K562 (cell line): ENCODE data around the gene FIG4. TPM values are rescaled to one million over a fixed set of nuclear protein-coding genes. Genes with fewer than 3 reads are reported as not detected.

Source experiments
- ATAC-seq: fragments of 200-7000 bp; cut with Tn5 transposase; 3 replicates; pipeline ENCODE4 v1.9.1; 2020; ENCODE audit warnings: moderate library complexity
- BruUV-seq: library from RNA; stranded (reverse); fragments of 400-500 nt; replicated peaks from 2 replicates; lab custom pipeline; 2021; lab: Mats Ljungman, UMichigan
- CTCF ChIA-PET: fragments of 300-600 bp; formaldehyde crosslinking; extraction: SDS; loops from one replicate; lab custom pipeline; 2021; ENCODE audit warnings: low intra/inter-chr PET ratio; lab: Yijun Ruan, JAX
- POLR2A ChIA-PET: fragments of 300-600, 350-650 bp; sonication (Branson Sonifier 250); formaldehyde crosslinking; extraction: SDS; loops from one replicate; lab custom pipeline; 2021; ENCODE audit warnings: antibody characterized with exemption, inconsistent platforms; lab: Yijun Ruan, JAX
- DNase-seq, 4 experiments: peaks; one replicate each; pipeline versions ENCODE4 v3.0.0 to v3.0.0-alpha.2; 2011 to 2018; ENCODE audit warnings: low spot score in 3 of 4, mixed read lengths in 3 of 4; ENCODE audit errors: extremely low read depth in 1 of 4
- FAIRE-seq: peaks from 2 replicates; lab custom pipeline; 2011; peaks lifted over from hg19 to GRCh38; lab: Jason Lieb, UNC
- H2AFZ ChIP-seq: 2 replicates; pipeline ENCODE4 v1.6.0; 2011; ENCODE audit warnings: low read depth, low read length, control low read depth, inconsistent platforms
- H3K27ac ChIP-seq: fragments of 200-600 bp; 3 replicates; pipeline ENCODE4 v1.8.0; 2011; ENCODE audit warnings: low read depth, mild to moderate bottlenecking, control low read depth, inconsistent platforms, low read length, moderate library complexity, mixed read lengths; ENCODE audit errors: extremely low read depth
- H3K27me3 ChIP-seq, 2 experiments: fragments of 300-600 bp in 1 of 2; 2 replicates in 1 of 2; 3 replicates in 1 of 2; pipeline versions ENCODE4 v1.6.0 to v1.8.0; 2011; ENCODE audit warnings: inconsistent platforms in 2 of 2, low read length in 2 of 2, mild to moderate bottlenecking in 1 of 2, mixed read lengths in 1 of 2, moderate library complexity in 1 of 2; ENCODE audit not compliant: control insufficient read depth in 2 of 2, insufficient read depth in 2 of 2
- H3K36me3 ChIP-seq: fragments of 300-600 bp; 3 replicates; pipeline ENCODE4 v1.8.0; 2011; ENCODE audit warnings: mild to moderate bottlenecking, low read length, inconsistent platforms; ENCODE audit not compliant: control insufficient read depth, insufficient read depth
- H3K4me1 ChIP-seq, 2 experiments: fragments of 200-600 bp in 1 of 2; replicated peaks in 1 of 2; 2 replicates in 1 of 2; 3 replicates in 1 of 2; pipeline versions ENCODE4 v1.5.1 to v1.8.0; 2011; ENCODE audit warnings: inconsistent platforms in 2 of 2, low read length in 2 of 2, mild to moderate bottlenecking in 1 of 2, mixed read lengths in 1 of 2, moderate library complexity in 1 of 2; ENCODE audit not compliant: control insufficient read depth in 2 of 2, insufficient read depth in 2 of 2
- H3K4me2 ChIP-seq: 2 replicates; pipeline ENCODE4 v1.6.1; 2011; ENCODE audit warnings: low read length, control low read depth, inconsistent platforms, mixed read lengths; ENCODE audit not compliant: insufficient read depth
- H3K4me3 ChIP-seq: fragments of 200-600 bp; sonication (generic), shearing (Covaris generic); 2 replicates; pipeline ENCODE4 v1.5.1; 2016; ENCODE audit warnings: control low read depth, inconsistent platforms
- H3K79me2 ChIP-seq: fragments of 200-600 bp; 3 replicates; pipeline ENCODE4 v1.8.0; 2011; ENCODE audit warnings: low read length, inconsistent platforms; ENCODE audit not compliant: control insufficient read depth, insufficient read depth
- H3K9ac ChIP-seq, 2 experiments: 2 replicates each; pipeline versions ENCODE4 v1.6.0 to v1.6.1; 2011; ENCODE audit warnings: low read depth in 2 of 2, low read length in 2 of 2, control low read depth in 1 of 2, inconsistent platforms in 1 of 2, mild to moderate bottlenecking in 1 of 2, mixed read lengths in 1 of 2; ENCODE audit not compliant: insufficient read depth in 1 of 2
- H3K9me1 ChIP-seq: one replicate; pipeline ENCODE4 v1.6.0; 2011; ENCODE audit warnings: inconsistent platforms, mild to moderate bottlenecking, low read length, moderate library complexity; ENCODE audit not compliant: control insufficient read depth, insufficient read depth
- H3K9me3 ChIP-seq: replicated peaks from 2 replicates; pipeline ENCODE4 v1.5.1; 2011; ENCODE audit warnings: low read depth, low read length, inconsistent platforms; ENCODE audit not compliant: control insufficient read depth, insufficient read depth
- H4K20me1 ChIP-seq: replicated peaks from 2 replicates; pipeline ENCODE4 v1.6.1; 2011; ENCODE audit warnings: low read length, inconsistent platforms, mixed read lengths; ENCODE audit not compliant: control insufficient read depth, insufficient read depth
- ARHGAP35 ChIP-seq: fragments of 450-650 bp; IDR thresholded peaks from 2 replicates; pipeline ENCODE4 v1.6.1; 2018; ENCODE audit not compliant: partially characterized antibody
- FOXA3 ChIP-seq, 2 experiments: fragments of 450-650 bp in 1 of 2; sonication (generic) in 1 of 2; formaldehyde crosslinking; IDR thresholded peaks in 1 of 2; conservative IDR thresholded peaks in 1 of 2; 2 replicates each; pipeline versions ENCODE4 v1.4.0 to v1.8.0; 2020 to 2022; ENCODE audit warnings: mild to moderate bottlenecking in 2 of 2, missing genetic modification reagents in 1 of 2
- HBP1 ChIP-seq: fragments of 450-650 bp; formaldehyde crosslinking; IDR thresholded peaks from 2 replicates; pipeline ENCODE4 v1.4.0; 2022; ENCODE audit warnings: missing genetic modification characterization
- SIN3A ChIP-seq, 2 experiments: fragments of 150-350 bp in 1 of 2; IDR thresholded peaks; 2 replicates each; pipeline ENCODE4 v1.6.1; 2011 to 2016; ENCODE audit warnings: borderline replicate concordance in 2 of 2, low read depth in 2 of 2, low read length in 2 of 2, mild to moderate bottlenecking in 2 of 2, moderate library complexity in 2 of 2; ENCODE audit not compliant: control insufficient read depth in 1 of 2
- SIRT6 ChIP-seq: IDR thresholded peaks from one replicate; pipeline ENCODE4 v1.6.1; 2012; ENCODE audit warnings: low read depth, mild to moderate bottlenecking, control low read depth, inconsistent platforms, low read length, moderate library complexity
- SNRNP70 ChIP-seq: fragments of 200-400 bp; formaldehyde crosslinking; optimal IDR thresholded peaks from 2 replicates; pipeline ENCODE3; 2017; ENCODE audit warnings: low read depth, low read length
- TFAM ChIP-seq: fragments of 250-450 bp; sonication (Bioruptor Pico); conservative IDR thresholded peaks from 2 replicates; pipeline ENCODE4 v1.5.0; 2021; ENCODE audit warnings: mild to moderate bottlenecking, moderate library complexity
- ZBED1 ChIP-seq: IDR thresholded peaks from 2 replicates; pipeline ENCODE4 v1.6.1; 2014
- WGBS: fragments of 100-300 bp; shearing (Covaris generic); methylation state at CpG from one replicate; pipeline ENCODE4 v1.1.6; 2016; ENCODE audit warnings: low coverage, mixed read lengths; ENCODE audit not compliant: insufficient coverage; ENCODE audit errors: missing lambda C conversion rate; 5-methylcytosine and 5-hydroxymethylcytosine counted together
- in situ Hi-C: fragments of 300-500 bp; cut with MboI; formaldehyde crosslinking; loops from 4 replicates; pipeline ENCODE4 v1.15.0; 2018; ENCODE audit warnings: inconsistent platforms, mixed read lengths
- intact Hi-C: fragments of 100-400 bp; cut with micrococcal nuclease; formaldehyde crosslinking; loops from 2 replicates; pipeline ENCODE4 v1.14.2; 2022
- polyA plus RNA-seq, 8 experiments: library from polyadenylated mRNA; depleted of rRNA in 4 of 8; stranded (reverse) in 5 of 8; unstranded in 3 of 8; fragments of >200 nt; fragmentation: Nextera tagmentation in 2 of 8; fragmentation: Illumina TruSeq in 1 of 8; extraction: Ambion mirVana in 2 of 8; extraction: Trizol in 1 of 8; gene quantifications; 2 replicates each; pipeline versions ENCODE4 v1.2.1 to v1.2.3, GENCODE V29; 2011 to 2014; ENCODE audit warnings: inconsistent platforms in 1 of 8, missing spikeins in 1 of 8
- total RNA-seq, 7 experiments: library from RNA; depleted of rRNA in 6 of 7; stranded (reverse); fragments of >200 nt in 6 of 7; fragmentation: Illumina TruSeq in 2 of 7; extraction: Trizol in 2 of 7; gene quantifications; 2 replicates each; pipeline versions ENCODE4 v1.2.1 to v1.2.3, GENCODE V29; 2011 to 2021; ENCODE audit warnings: low replicate concordance in 1 of 7
- TF ChIP-seq, protein P1 (sequence below): fragments of 250-450 bp; sonication (Bioruptor Pico); IDR thresholded peaks from 2 replicates; pipeline ENCODE4 v1.5.1; 2021; ENCODE audit warnings: mild to moderate bottlenecking
- TF ChIP-seq, protein P2 (sequence below): fragments of 250-450 bp; sonication (Bioruptor Pico); IDR thresholded peaks from 2 replicates; pipeline ENCODE4 v1.8.0; 2021; ENCODE audit warnings: borderline replicate concordance, mild to moderate bottlenecking, moderate library complexity; ENCODE audit not compliant: poor library complexity, severe bottlenecking
- TF ChIP-seq, protein P3 (sequence below): fragments of 250-450 bp; sonication (Bioruptor Pico); IDR thresholded peaks from 2 replicates; pipeline ENCODE4 v1.5.0; 2020; ENCODE audit warnings: mild to moderate bottlenecking

FIG4 gene
- total and polyA plus RNA-seq, 9 of the 15 experiments (the other 6 are each of a cell fraction or from before 2014, with no cell fraction given): 1.5 to 6.8 (median 4.3) TPM

GRCh38 chr6:109874086-109874485 lies 183.0 kb downstream of the FIG4 start:
- TF ChIP-seq HBP1 (CRISPR knock-in tag): no peak
- TF ChIP-seq SNRNP70: no peak
- TF ChIP-seq ZBED1: no peak
- TF ChIP-seq TFAM (CRISPR knock-in tag): no peak
- Histone ChIP-seq H3K27me3 (peaks cover 0 to 7% of the 10 kb centered on the region in 2 experiments; a peak in 2 of 5 replicates), H3K4me3 (no peak overlapping the region), H3K9me1 (no peaks in the 10 kb centered on the region), H3K36me3 (no peaks in the 10 kb centered on the region), H2AFZ (no peak overlapping the region), H3K79me2 (no peaks in the 10 kb centered on the region), H3K4me2 (no peak overlapping the region), H3K9me3 (no peaks in the 10 kb centered on the region), H4K20me1 (no peaks in the 10 kb centered on the region), H3K27ac (no peak overlapping the region), H3K4me1 (no peaks in the 10 kb centered on the region; a peak in 2 of 5 replicates), H3K9ac (no peak overlapping the region; a peak in 1 of 4 replicates)
- intact Hi-C loops (no loop called here), in situ Hi-C loops (no loop called here)
- BruUV-seq: no TSS peak
- POLR2A ChIA-PET: no interaction called here
- no peak for FAIRE-seq
- ATAC-seq: no peak
- WGBS: 4% methylated on average over 4 of the region's 4 CpGs
- no peak for DNase-seq
- CTCF ChIA-PET: no interaction called here

DNA sequence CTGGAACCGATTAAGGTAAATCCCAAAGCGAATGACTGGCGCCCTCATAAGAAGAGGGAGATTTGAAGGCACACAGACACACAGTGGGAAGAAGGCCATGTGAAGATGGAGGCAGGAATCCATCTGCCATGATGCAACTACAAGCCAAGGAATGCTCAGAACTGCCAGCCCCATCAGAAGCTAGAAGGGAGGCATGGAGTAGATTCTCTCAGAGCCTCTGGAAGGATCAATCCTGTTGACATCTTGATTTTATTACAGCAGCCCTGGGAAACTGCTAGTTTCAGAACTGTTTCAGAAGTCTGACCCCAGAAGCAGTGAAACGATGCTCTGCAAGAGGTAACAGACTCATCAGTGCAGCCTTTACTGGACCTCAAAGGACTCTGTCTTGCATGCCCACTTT lies 183.5 kb downstream of the FIG4 start:
- Histone ChIP-seq H4K20me1 (no peaks in the 10 kb centered on the region), H3K36me3 (no peaks in the 10 kb centered on the region), H2AFZ (no peak overlapping the region), H3K4me1 (no peaks in the 10 kb centered on the region; a peak in 2 of 5 replicates), H3K9ac (no peak overlapping the region), H3K4me2 (no peak overlapping the region), H3K79me2 (no peaks in the 10 kb centered on the region), H3K4me3 (no peak overlapping the region), H3K27me3 (peaks cover 0 to 11% of the 10 kb centered on the region in 2 experiments; a peak in 2 of 5 replicates), H3K27ac (no peak overlapping the region), H3K9me3 (no peaks in the 10 kb centered on the region), H3K9me1 (no peaks in the 10 kb centered on the region)
- 0% methylated on average over 4 of the region's 4 CpGs for WGBS
- DNase-seq (no peak), FAIRE-seq (no peak), ATAC-seq (no peak)
- ChIA-PET CTCF (no interaction called here), POLR2A (no interaction called here)
- no TSS peak for BruUV-seq
- intact Hi-C loops: no loop called here
- in situ Hi-C loops: no loop called here
- TF ChIP-seq FOXA3 (CRISPR knock-in tag; conservative IDR thresholded peaks at IDR 0.05 in 1 of 2, IDR thresholded peaks at IDR 0.05 in 1 of 2) (no peak), ARHGAP35 (no peak), SIN3A (IDR thresholded peaks at IDR 0.05; ENCODE audit: borderline replicate concordance in 2 of 2, control insufficient read depth in 1 of 2, low read depth in 2 of 2, low read length in 2 of 2) (no peak), SIRT6 (no peak)
- TF ChIP-seq, protein P1, sequence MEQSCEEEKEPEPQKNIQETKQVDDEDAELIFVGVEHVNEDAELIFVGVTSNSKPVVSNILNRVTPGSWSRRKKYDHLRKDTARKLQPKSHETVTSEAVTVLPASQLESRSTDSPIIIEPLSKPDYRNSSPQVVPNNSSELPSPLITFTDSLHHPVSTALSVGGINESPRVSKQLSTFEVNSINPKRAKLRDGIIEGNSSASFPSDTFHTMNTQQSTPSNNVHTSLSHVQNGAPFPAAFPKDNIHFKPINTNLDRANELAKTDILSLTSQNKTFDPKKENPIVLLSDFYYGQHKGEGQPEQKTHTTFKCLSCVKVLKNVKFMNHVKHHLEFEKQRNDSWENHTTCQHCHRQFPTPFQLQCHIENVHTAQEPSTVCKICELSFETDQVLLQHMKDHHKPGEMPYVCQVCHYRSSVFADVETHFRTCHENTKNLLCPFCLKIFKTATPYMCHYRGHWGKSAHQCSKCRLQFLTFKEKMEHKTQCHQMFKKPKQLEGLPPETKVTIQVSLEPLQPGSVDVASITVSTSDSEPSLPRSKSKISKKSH (CRISPR knock-in tag): no peak
- TF ChIP-seq, protein P2, sequence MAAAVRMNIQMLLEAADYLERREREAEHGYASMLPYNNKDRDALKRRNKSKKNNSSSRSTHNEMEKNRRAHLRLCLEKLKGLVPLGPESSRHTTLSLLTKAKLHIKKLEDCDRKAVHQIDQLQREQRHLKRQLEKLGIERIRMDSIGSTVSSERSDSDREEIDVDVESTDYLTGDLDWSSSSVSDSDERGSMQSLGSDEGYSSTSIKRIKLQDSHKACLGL (CRISPR knock-in tag): no peak
- TF ChIP-seq, protein P3, sequence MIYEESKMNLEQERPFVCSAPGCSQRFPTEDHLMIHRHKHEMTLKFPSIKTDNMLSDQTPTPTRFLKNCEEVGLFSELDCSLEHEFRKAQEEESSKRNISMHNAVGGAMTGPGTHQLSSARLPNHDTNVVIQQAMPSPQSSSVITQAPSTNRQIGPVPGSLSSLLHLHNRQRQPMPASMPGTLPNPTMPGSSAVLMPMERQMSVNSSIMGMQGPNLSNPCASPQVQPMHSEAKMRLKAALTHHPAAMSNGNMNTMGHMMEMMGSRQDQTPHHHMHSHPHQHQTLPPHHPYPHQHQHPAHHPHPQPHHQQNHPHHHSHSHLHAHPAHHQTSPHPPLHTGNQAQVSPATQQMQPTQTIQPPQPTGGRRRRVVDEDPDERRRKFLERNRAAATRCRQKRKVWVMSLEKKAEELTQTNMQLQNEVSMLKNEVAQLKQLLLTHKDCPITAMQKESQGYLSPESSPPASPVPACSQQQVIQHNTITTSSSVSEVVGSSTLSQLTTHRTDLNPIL: no peak
